ENCODE measurements around the gene PRKG1.

DNA sequence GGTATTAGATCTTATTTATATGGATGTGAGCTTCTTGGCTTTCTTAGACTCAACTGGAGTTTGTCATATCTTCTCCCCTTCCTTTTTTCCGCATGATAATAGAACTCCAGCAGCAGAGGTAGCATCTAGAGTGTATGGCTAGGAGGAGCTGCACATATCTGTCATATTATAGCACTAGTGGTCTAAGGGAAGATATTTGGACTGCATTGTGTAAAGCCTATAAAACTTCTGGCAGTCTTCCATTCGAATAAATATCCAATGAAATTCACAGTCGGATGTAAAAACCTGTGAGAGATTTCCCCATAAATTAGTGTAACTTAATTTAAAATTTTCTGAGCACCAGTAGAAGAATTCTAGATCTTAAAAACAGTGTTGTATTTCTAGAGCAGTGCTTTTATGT, 123.9 kb downstream of the PRKG1 start:
- TF ChIP-seq, protein P1, sequence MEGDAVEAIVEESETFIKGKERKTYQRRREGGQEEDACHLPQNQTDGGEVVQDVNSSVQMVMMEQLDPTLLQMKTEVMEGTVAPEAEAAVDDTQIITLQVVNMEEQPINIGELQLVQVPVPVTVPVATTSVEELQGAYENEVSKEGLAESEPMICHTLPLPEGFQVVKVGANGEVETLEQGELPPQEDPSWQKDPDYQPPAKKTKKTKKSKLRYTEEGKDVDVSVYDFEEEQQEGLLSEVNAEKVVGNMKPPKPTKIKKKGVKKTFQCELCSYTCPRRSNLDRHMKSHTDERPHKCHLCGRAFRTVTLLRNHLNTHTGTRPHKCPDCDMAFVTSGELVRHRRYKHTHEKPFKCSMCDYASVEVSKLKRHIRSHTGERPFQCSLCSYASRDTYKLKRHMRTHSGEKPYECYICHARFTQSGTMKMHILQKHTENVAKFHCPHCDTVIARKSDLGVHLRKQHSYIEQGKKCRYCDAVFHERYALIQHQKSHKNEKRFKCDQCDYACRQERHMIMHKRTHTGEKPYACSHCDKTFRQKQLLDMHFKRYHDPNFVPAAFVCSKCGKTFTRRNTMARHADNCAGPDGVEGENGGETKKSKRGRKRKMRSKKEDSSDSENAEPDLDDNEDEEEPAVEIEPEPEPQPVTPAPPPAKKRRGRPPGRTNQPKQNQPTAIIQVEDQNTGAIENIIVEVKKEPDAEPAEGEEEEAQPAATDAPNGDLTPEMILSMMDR (IDR thresholded peaks at IDR 0.05) = no peak
- TF ChIP-seq EZH2 (IDR thresholded peaks at IDR 0.05) = no peak
